ES-I3 (cell line): ENCODE measurements around the gene RAB10.
A peak's percentile ranks its signal among the peaks of the same experiment; 100 is the strongest.

Experiments used
- H3K36me3 ChIP-seq: 2 replicates; pipeline ENCODE4 v1.6.1; 2013; ENCODE audit warnings: mild to moderate bottlenecking, low read length, control low read depth, moderate library complexity; ENCODE audit not compliant: insufficient read depth
- H3K4me1 ChIP-seq: 2 replicates; pipeline ENCODE4 v1.6.1; 2013; ENCODE audit warnings: mild to moderate bottlenecking, control low read depth, low read length; ENCODE audit not compliant: insufficient read depth
- H3K9ac ChIP-seq: 2 replicates; pipeline ENCODE4 v1.6.1; 2013; ENCODE audit warnings: low read depth, mild to moderate bottlenecking, low read length, moderate library complexity
- H3K9me3 ChIP-seq: 2 replicates; pipeline ENCODE4 v1.6.1; 2013; ENCODE audit warnings: mild to moderate bottlenecking, low read length, moderate library complexity; ENCODE audit not compliant: control insufficient read depth, insufficient read depth

RAB10 gene

GRCh38 chr2:26185304-26185928, 151.5 kb downstream of the RAB10 start:
- Histone ChIP-seq H3K4me1 (no peaks in the 10 kb centered on the region), H3K9ac (peak overlapping the region; percentile 59), H3K36me3 (no peaks in the 10 kb centered on the region; the same call in 1 of the 2 replicates), H3K9me3 (no peaks in the 10 kb centered on the region)

DNA sequence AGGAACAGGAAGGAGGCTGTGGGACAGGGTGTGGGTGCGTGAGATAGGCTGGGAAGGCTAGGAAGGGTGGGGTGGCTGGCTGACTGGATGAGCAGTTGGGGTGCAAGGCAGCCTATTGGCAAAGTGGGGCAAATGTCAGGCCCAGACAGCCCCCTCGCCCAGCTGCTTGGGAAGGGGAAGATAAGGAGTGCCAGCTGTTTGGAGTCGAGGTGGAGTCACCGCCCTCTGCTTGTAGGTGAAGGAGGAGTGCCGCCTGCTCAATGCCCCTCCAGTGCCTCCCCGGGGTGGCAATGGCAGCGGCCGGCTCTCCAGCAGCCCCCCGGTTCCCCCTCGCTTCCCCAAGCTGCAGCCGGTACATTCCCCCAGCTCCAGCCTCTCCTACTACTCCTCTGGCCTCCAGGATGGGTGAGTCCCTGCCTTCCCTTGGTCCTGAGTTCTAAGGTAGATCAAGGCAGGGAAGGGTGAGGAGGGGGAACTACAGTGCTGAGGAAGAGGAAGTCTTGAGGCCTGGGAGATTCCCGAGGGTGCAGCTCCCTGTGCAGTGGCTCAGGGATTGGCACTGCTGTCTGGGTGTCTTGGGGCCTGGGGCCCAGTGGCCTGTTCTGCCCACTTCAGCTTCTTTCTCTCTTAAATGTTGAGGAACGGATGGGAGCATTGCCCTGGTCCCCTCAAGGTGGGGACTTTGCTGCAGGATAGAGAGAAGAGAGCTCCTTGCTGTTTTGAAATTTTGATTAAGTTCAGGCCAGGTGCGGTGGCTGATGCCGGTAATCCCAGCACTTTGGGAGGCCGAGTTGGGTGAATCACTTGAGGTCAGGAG, 152.3 kb downstream of the RAB10 start:
- no peaks in the 10 kb centered on the region for H3K4me1 ChIP-seq
- peaks cover 5% of the 10 kb centered on the region; the same call in 1 of the 2 replicates for H3K36me3 ChIP-seq
- no peaks in the 10 kb centered on the region for H3K9me3 ChIP-seq
- no peak overlapping the region for H3K9ac ChIP-seq
